ENCODE measurements around the gene PAGE4. TPM values are rescaled to one million over a fixed set of nuclear protein-coding genes. Genes with fewer than 3 reads are reported as not detected.

The PAGE4 gene
- total RNA-seq, 2 experiments from 2014 or later: not detected

DNA sequence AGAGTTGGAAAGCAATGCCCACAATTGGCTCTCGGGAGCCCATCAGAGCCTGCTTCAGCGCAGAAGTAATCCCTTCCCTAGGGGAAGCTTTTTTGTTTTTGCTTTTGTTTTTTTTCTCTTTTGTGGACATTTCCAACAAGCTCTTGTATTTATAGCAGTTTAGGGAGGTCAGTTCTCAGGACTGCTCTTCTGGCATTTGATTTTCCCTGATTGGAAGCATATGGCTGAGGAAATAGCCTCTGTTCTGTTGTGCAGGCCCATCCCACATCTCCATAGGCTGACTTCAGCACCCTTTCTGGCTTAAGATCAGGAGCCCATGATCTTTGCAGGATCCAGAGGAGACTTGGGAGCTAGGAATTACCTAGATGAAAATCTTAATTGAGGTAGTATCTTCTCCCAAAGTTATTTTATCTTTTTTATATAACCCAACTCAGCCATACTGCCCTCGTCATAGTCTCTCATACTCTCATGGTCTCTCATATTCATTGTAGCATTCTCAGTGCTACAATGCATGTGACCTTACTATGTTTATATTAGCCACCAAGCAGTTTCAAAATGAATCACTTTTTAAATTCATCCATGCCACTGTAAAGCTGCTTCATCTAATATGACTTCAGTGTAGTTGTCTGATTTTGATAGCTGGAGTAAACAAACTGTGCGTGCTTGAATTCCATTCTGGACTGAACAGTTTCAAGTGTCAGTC lies 16.7 kb downstream of the PAGE4 start:
- Histone ChIP-seq H3K27me3 (ENCODE audit: control insufficient read depth in 1 of 2, insufficient read depth in 2 of 2, low read length in 2 of 2) (no peaks in the 10 kb centered on the region), H3K27ac (ENCODE audit: low read depth in 1 of 2, low read length in 2 of 2) (no peak overlapping the region), H3K36me3 (ENCODE audit: insufficient read depth, low read length) (no peaks in the 10 kb centered on the region), H3K9me3 (ENCODE audit: control insufficient read depth in 1 of 2, insufficient read depth in 1 of 2, low read length in 2 of 2) (no peaks in the 10 kb centered on the region), H3K4me1 (ENCODE audit: insufficient read depth, low read length) (no peaks in the 10 kb centered on the region), H3K4me3 (ENCODE audit: low read length) (no peak overlapping the region)
- Mint-ChIP-seq H3K9me3 (no peaks in the 10 kb centered on the region), H3K36me3 (ENCODE audit: low read depth) (no peaks in the 10 kb centered on the region), H3K4me3 (no peak overlapping the region), H3K27ac (no peak overlapping the region), H3K27me3 (peaks cover 4% of the 10 kb centered on the region), H3K4me1 (ENCODE audit: low read depth) (no peaks in the 10 kb centered on the region)
- intact Hi-C loops (cut with DNase I, micrococcal nuclease): no loop called here
- ATAC-seq (ENCODE audit: poor library complexity): no peak
- CTCF ChIA-PET: no interaction called here
- TF ChIP-seq, protein P1, sequence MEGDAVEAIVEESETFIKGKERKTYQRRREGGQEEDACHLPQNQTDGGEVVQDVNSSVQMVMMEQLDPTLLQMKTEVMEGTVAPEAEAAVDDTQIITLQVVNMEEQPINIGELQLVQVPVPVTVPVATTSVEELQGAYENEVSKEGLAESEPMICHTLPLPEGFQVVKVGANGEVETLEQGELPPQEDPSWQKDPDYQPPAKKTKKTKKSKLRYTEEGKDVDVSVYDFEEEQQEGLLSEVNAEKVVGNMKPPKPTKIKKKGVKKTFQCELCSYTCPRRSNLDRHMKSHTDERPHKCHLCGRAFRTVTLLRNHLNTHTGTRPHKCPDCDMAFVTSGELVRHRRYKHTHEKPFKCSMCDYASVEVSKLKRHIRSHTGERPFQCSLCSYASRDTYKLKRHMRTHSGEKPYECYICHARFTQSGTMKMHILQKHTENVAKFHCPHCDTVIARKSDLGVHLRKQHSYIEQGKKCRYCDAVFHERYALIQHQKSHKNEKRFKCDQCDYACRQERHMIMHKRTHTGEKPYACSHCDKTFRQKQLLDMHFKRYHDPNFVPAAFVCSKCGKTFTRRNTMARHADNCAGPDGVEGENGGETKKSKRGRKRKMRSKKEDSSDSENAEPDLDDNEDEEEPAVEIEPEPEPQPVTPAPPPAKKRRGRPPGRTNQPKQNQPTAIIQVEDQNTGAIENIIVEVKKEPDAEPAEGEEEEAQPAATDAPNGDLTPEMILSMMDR (IDR thresholded peaks at IDR 0.05): no peak
- POLR2A ChIA-PET: no interaction called here
- no peak for DNase-seq

DNA sequence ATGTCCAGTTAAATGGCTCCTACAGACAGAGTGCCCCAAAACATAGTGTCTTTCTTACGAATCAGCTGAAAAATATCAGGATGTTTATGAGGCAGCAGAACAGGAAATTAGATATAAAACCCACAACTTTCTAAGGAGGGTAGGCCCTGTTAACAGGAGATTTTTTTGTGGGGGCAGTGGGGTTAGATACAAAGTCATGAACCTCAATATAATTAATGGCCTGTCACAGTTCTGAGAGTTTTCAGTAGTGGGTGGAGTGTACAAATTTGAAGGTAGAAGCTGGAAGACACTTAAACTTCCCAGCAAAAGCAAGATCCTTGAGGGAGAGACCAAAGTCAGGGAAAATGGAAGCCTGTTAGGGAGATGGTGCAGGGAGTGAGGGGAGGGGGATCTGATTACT lies 17.4 kb downstream of the PAGE4 start:
- Mint-ChIP-seq H3K4me1 (ENCODE audit: low read depth) (no peaks in the 10 kb centered on the region), H3K36me3 (ENCODE audit: low read depth) (no peaks in the 10 kb centered on the region), H3K9me3 (no peaks in the 10 kb centered on the region), H3K27ac (no peak overlapping the region), H3K4me3 (no peak overlapping the region), H3K27me3 (peaks cover 4% of the 10 kb centered on the region)
- TF ChIP-seq, protein P1 (IDR thresholded peaks at IDR 0.05): no peak
- ChIA-PET CTCF (no interaction called here), POLR2A (no interaction called here)
- Histone ChIP-seq H3K27ac (ENCODE audit: low read depth in 1 of 2, low read length in 2 of 2) (no peak overlapping the region), H3K36me3 (ENCODE audit: insufficient read depth, low read length) (no peaks in the 10 kb centered on the region), H3K27me3 (ENCODE audit: control insufficient read depth in 1 of 2, insufficient read depth in 2 of 2, low read length in 2 of 2) (no peaks in the 10 kb centered on the region), H3K4me1 (ENCODE audit: insufficient read depth, low read length) (no peaks in the 10 kb centered on the region), H3K4me3 (ENCODE audit: low read length) (no peak overlapping the region), H3K9me3 (ENCODE audit: control insufficient read depth in 1 of 2, insufficient read depth in 1 of 2, low read length in 2 of 2) (no peaks in the 10 kb centered on the region)
- ATAC-seq (ENCODE audit: poor library complexity) (no peak), DNase-seq (no peak)
- intact Hi-C loops (cut with DNase I, micrococcal nuclease): no loop called here

DNA sequence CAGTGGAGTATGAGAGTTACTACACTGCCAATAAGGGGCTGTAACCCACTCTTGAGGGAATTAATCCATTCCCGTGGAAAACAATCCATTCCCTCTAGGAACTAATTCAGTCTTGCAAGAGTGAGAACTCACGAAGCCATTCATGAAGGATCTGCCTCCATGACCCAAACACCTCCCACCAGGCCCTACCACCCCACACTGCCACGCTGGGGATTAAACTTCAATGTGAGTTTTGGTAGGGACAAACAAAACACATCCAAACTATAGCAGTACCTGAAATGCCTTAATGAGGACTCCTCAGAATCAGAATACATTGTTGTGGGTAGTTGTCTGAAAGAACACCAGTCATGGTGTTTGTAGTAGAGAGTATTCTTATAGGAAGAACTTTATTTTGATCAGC lies 19.2 kb downstream of the PAGE4 start:
- H3K4me3 Mint-ChIP-seq: no peak overlapping the region
- no peaks in the 10 kb centered on the region for H3K4me1 Mint-ChIP-seq (ENCODE audit: low read depth)
- ATAC-seq (ENCODE audit: poor library complexity) (no peak), DNase-seq (no peak)
- TF ChIP-seq, protein P1 (IDR thresholded peaks at IDR 0.05): no peak
- Histone ChIP-seq H3K4me1 (ENCODE audit: insufficient read depth, low read length) (no peaks in the 10 kb centered on the region), H3K27me3 (ENCODE audit: control insufficient read depth in 1 of 2, insufficient read depth in 2 of 2, low read length in 2 of 2) (no peaks in the 10 kb centered on the region), H3K4me3 (ENCODE audit: low read length) (no peak overlapping the region), H3K27ac (ENCODE audit: low read depth in 1 of 2, low read length in 2 of 2) (no peak overlapping the region), H3K36me3 (ENCODE audit: insufficient read depth, low read length) (no peaks in the 10 kb centered on the region), H3K9me3 (ENCODE audit: control insufficient read depth in 1 of 2, insufficient read depth in 1 of 2, low read length in 2 of 2) (no peaks in the 10 kb centered on the region)
- no peaks in the 10 kb centered on the region for H3K36me3 Mint-ChIP-seq (ENCODE audit: low read depth)
- intact Hi-C loops (cut with DNase I, micrococcal nuclease): no loop called here
- H3K9me3 Mint-ChIP-seq: no peaks in the 10 kb centered on the region
- no peak overlapping the region for H3K27ac Mint-ChIP-seq
- POLR2A ChIA-PET: no interaction called here
- peaks cover 4% of the 10 kb centered on the region for H3K27me3 Mint-ChIP-seq
- CTCF ChIA-PET: no interaction called here

Data from CD4-positive, alpha-beta T cell (primary cell).